ENCODE results near the gene EXD2. TPM values are rescaled to one million over a fixed set of nuclear protein-coding genes. Genes with fewer than 3 reads are reported as not detected.
A peak's percentile ranks its signal among the peaks of the same experiment; 100 is the strongest.

The EXD2 gene
- total and polyA plus RNA-seq, 7 experiments from 2014 or later = 3.7 to 17.2 (median 10.6) TPM

- Mint-ChIP-seq H3K4me3 (peak overlapping the region; percentile 86 to 98 (median 96)), H3K27me3 (peaks cover 0 to 29% (median 0%) of the 10 kb centered on the region in 5 donors), H3K9me3 (peaks cover 0 to 3% (median 0%) of the 10 kb centered on the region in 11 donors), H3K27ac (peak overlapping the region; percentile 71 to 99 (median 93)), H3K4me1 (peaks cover 37 to 47% (median 44%) of the 10 kb centered on the region in 7 donors), H3K36me3 (peaks cover 5 to 14% (median 11%) of the 10 kb centered on the region in 5 donors)
- Histone ChIP-seq H3K27ac (ENCODE audit: low read depth, low read length) (peak overlapping the region; percentile 90), H3K9me3 (ENCODE audit: control insufficient read depth in 2 of 3, low read length in 3 of 3) (no peaks in the 10 kb centered on the region), H3K27me3 (ENCODE audit: control insufficient read depth in 2 of 2, insufficient read depth in 2 of 2, low read length in 2 of 2) (no peaks in the 10 kb centered on the region), H3K4me1 (ENCODE audit: control insufficient read depth in 2 of 2, insufficient read depth in 2 of 2, low read length in 2 of 2) (peaks cover 11 to 18% of the 10 kb centered on the region in 2 donors), H3K36me3 (ENCODE audit: control insufficient read depth in 2 of 3, insufficient read depth in 3 of 3, low read length in 3 of 3) (peaks cover 0 to 18% (median 0%) of the 10 kb centered on the region in 3 experiments), H3K4me3 (ENCODE audit: low read length) (peak overlapping the region; percentile 83)
- peak in 7 of 9 donors; percentile 16 to 75 (median 64) for DNase-seq
- POLR2A ChIA-PET = interaction anchor here (0.6 to 5.2 kb wide), 10 partner anchors 8 to 246 kb away, joined by 3 to 37 read pairs (median 4); partner anchors contain the start of genes ERH, EXD2 and SLC39A9
- CTCF ChIA-PET = interaction anchor here (0.9 to 2.0 kb wide), 3 partner anchors 22 to 47 kb away, joined by 3 to 8 read pairs (median 5); no protein-coding TSS in a partner anchor
- intact Hi-C loops (cut with micrococcal nuclease) = loop anchor here (2.0 to 5.0 kb wide), 7 partner anchors 175 to 1794 kb away; partner anchors contain the start of genes ACTN1 (in 2 of the 2), SRSF5 (in 2 of the 2), ATP6V1D (in 1 of the 2) and MED6 (in 1 of the 2)
- peak; percentile 48 for ATAC-seq
Measured at GRCh38 chr14:69152181-69152901, 39.0 kb upstream of the EXD2 start.

- Histone ChIP-seq H3K36me3 (ENCODE audit: control insufficient read depth in 2 of 3, insufficient read depth in 3 of 3, low read length in 3 of 3) (peaks cover 0 to 18% (median 0%) of the 10 kb centered on the region in 3 experiments), H3K27me3 (ENCODE audit: control insufficient read depth in 2 of 2, insufficient read depth in 2 of 2, low read length in 2 of 2) (no peaks in the 10 kb centered on the region), H3K4me3 (ENCODE audit: low read length) (peak within 1 kb of the TSS; percentile 83), H3K9me3 (ENCODE audit: control insufficient read depth in 2 of 3, low read length in 3 of 3) (no peaks in the 10 kb centered on the region), H3K4me1 (ENCODE audit: control insufficient read depth in 2 of 2, insufficient read depth in 2 of 2, low read length in 2 of 2) (peaks cover 11 to 14% of the 10 kb centered on the region in 2 donors), H3K27ac (ENCODE audit: low read depth, low read length) (peak within 1 kb of the TSS; percentile 90)
- peaks cover 0 to 3% (median 0%) of the 10 kb centered on the region in 11 donors for H3K9me3 Mint-ChIP-seq
- H3K27ac Mint-ChIP-seq = peak within 1 kb of the TSS; percentile 84 to 99 (median 94)
- DNase-seq (peak in 3 of 9 donors; percentile 76 to 96 (median 85)), ATAC-seq (peak; percentile 94)
- H3K36me3 Mint-ChIP-seq = peaks cover 5 to 13% (median 10%) of the 10 kb centered on the region in 5 donors
- intact Hi-C loops (cut with micrococcal nuclease) = loop anchor here (1.0 to 5.0 kb wide), 13 partner anchors 24 to 1794 kb away; partner anchors contain the start of genes ACTN1 (in 2 of the 2), EXD2 (in 2 of the 2), SRSF5 (in 2 of the 2) and ATP6V1D (in 1 of the 2)
- peak within 1 kb of the TSS; percentile 89 to 100 (median 97) for H3K4me3 Mint-ChIP-seq
- ChIA-PET CTCF (interaction anchor here (2.0 kb wide), 1 partner anchor 39 kb away, joined by 5 read pairs; no protein-coding TSS in a partner anchor), POLR2A (interaction anchor here (1.0 to 5.2 kb wide), 8 partner anchors 8 to 245 kb away, joined by 3 to 37 read pairs (median 4); partner anchors contain the start of genes ERH, EXD2 and SLC39A9)
- peaks cover 0 to 34% (median 0%) of the 10 kb centered on the region in 5 donors for H3K27me3 Mint-ChIP-seq
- H3K4me1 Mint-ChIP-seq = peaks cover 32 to 42% (median 39%) of the 10 kb centered on the region in 7 donors
Measured at GRCh38 chr14:69152902-69153151, 38.5 kb upstream of the EXD2 start, which contains the start of gene DCAF5. Gene DCAF5 (minus strand): TSS chr14:69153119. CDS start chr14:69152978, 141 bp downstream.

GRCh38 chr14:69153152-69153872 is 38.0 kb upstream of the EXD2 start:
- H3K4me1 Mint-ChIP-seq = peaks cover 30 to 37% (median 36%) of the 10 kb centered on the region in 7 donors
- DNase-seq = peak in 8 of 9 donors; percentile 19 to 94 (median 90)
- no peak for ATAC-seq
- H3K9me3 Mint-ChIP-seq = peaks cover 0 to 3% (median 0%) of the 10 kb centered on the region in 11 donors
- H3K36me3 Mint-ChIP-seq = peaks cover 5 to 13% (median 9%) of the 10 kb centered on the region in 5 donors
- H3K4me3 Mint-ChIP-seq = peak overlapping the region; percentile 89 to 100 (median 97)
- H3K27me3 Mint-ChIP-seq = peaks cover 0 to 36% (median 0%) of the 10 kb centered on the region in 5 donors
- Histone ChIP-seq H3K4me1 (ENCODE audit: control insufficient read depth in 2 of 2, insufficient read depth in 2 of 2, low read length in 2 of 2) (peaks cover 11 to 12% of the 10 kb centered on the region in 2 donors), H3K27ac (ENCODE audit: low read depth, low read length) (peak overlapping the region; percentile 90), H3K27me3 (ENCODE audit: control insufficient read depth in 2 of 2, insufficient read depth in 2 of 2, low read length in 2 of 2) (no peaks in the 10 kb centered on the region), H3K4me3 (ENCODE audit: low read length) (peak overlapping the region; percentile 83), H3K9me3 (ENCODE audit: control insufficient read depth in 2 of 3, low read length in 3 of 3) (no peaks in the 10 kb centered on the region), H3K36me3 (ENCODE audit: control insufficient read depth in 2 of 3, insufficient read depth in 3 of 3, low read length in 3 of 3) (peaks cover 0 to 18% (median 0%) of the 10 kb centered on the region in 3 experiments)
- ChIA-PET POLR2A (interaction anchor here (0.7 to 5.2 kb wide), 8 partner anchors 8 to 89 kb away, joined by 3 to 37 read pairs (median 3); partner anchors contain the start of gene EXD2), CTCF (interaction anchor here (0.8 to 2.0 kb wide), 3 partner anchors 24 to 43 kb away, joined by 5 to 7 read pairs (median 6); no protein-coding TSS in a partner anchor)
- intact Hi-C loops (cut with micrococcal nuclease) = loop anchor here (1.0 to 5.0 kb wide), 13 partner anchors 24 to 1795 kb away; partner anchors contain the start of genes ACTN1 (in 2 of the 2), EXD2 (in 2 of the 2), SRSF5 (in 2 of the 2) and ATP6V1D (in 1 of the 2)
- peak overlapping the region; percentile 84 to 98 (median 93) for H3K27ac Mint-ChIP-seq

GRCh38 chr14:69153873-69154270 is 37.4 kb upstream of the EXD2 start:
- intact Hi-C loops (cut with micrococcal nuclease) = loop anchor here (1.0 to 5.0 kb wide), 13 partner anchors 25 to 1795 kb away; partner anchors contain the start of genes ACTN1 (in 2 of the 2), EXD2 (in 2 of the 2), SRSF5 (in 2 of the 2) and ATP6V1D (in 1 of the 2)
- H3K36me3 Mint-ChIP-seq = peaks cover 4 to 9% (median 5%) of the 10 kb centered on the region in 5 donors
- Histone ChIP-seq H3K27ac (ENCODE audit: low read depth, low read length) (peak overlapping the region; percentile 90), H3K9me3 (ENCODE audit: control insufficient read depth in 2 of 3, low read length in 3 of 3) (no peaks in the 10 kb centered on the region), H3K4me1 (ENCODE audit: control insufficient read depth in 2 of 2, insufficient read depth in 2 of 2, low read length in 2 of 2) (peaks cover 11 to 12% of the 10 kb centered on the region in 2 donors), H3K27me3 (ENCODE audit: control insufficient read depth in 2 of 2, insufficient read depth in 2 of 2, low read length in 2 of 2) (no peaks in the 10 kb centered on the region), H3K36me3 (ENCODE audit: control insufficient read depth in 2 of 3, insufficient read depth in 3 of 3, low read length in 3 of 3) (peaks cover 0 to 13% (median 0%) of the 10 kb centered on the region in 3 experiments), H3K4me3 (ENCODE audit: low read length) (peak overlapping the region; percentile 83)
- peaks cover 26 to 32% (median 31%) of the 10 kb centered on the region in 7 donors for H3K4me1 Mint-ChIP-seq
- ChIA-PET POLR2A (interaction anchor here (0.7 to 5.2 kb wide), 2 partner anchors 37 to 88 kb away, joined by 3 to 37 read pairs; partner anchors contain the start of gene EXD2), CTCF (interaction anchor here (0.8 to 2.0 kb wide), 3 partner anchors 24 to 42 kb away, joined by 5 to 7 read pairs (median 6); no protein-coding TSS in a partner anchor)
- ATAC-seq (no peak), DNase-seq (peak in 3 of 9 donors; percentile 6 to 26 (median 24))
- H3K27ac Mint-ChIP-seq = peak overlapping the region; percentile 84 to 98 (median 93)
- peaks cover 0 to 3% (median 0%) of the 10 kb centered on the region in 11 donors for H3K9me3 Mint-ChIP-seq
- peak overlapping the region; percentile 89 to 100 (median 96) for H3K4me3 Mint-ChIP-seq
- H3K27me3 Mint-ChIP-seq = peaks cover 0 to 42% (median 0%) of the 10 kb centered on the region in 5 donors

- Mint-ChIP-seq H3K36me3 (peaks cover 0 to 8% (median 5%) of the 10 kb centered on the region in 5 donors), H3K4me1 (peaks cover 17 to 23% (median 22%) of the 10 kb centered on the region in 7 donors), H3K27ac (peak overlapping the region in 4 of 9 donors; percentile 26 to 76 (median 44)), H3K27me3 (peaks cover 0 to 49% (median 0%) of the 10 kb centered on the region in 5 donors), H3K4me3 (peak overlapping the region in 5 of 10 donors; percentile 15 to 58 (median 27)), H3K9me3 (peaks cover 0 to 3% (median 0%) of the 10 kb centered on the region in 11 donors)
- POLR2A ChIA-PET = no interaction called here
- CTCF ChIA-PET = interaction anchor here (1.3 kb wide), 1 partner anchor 25 kb away, joined by 7 read pairs; no protein-coding TSS in a partner anchor
- Histone ChIP-seq H3K36me3 (ENCODE audit: control insufficient read depth in 2 of 3, insufficient read depth in 3 of 3, low read length in 3 of 3) (peaks cover 0 to 11% (median 0%) of the 10 kb centered on the region in 3 experiments), H3K27me3 (ENCODE audit: control insufficient read depth in 2 of 2, insufficient read depth in 2 of 2, low read length in 2 of 2) (peaks cover 0 to 4% of the 10 kb centered on the region in 2 donors), H3K4me1 (ENCODE audit: control insufficient read depth in 2 of 2, insufficient read depth in 2 of 2, low read length in 2 of 2) (peaks cover 11 to 12% of the 10 kb centered on the region in 2 donors), H3K4me3 (ENCODE audit: low read length) (no peak overlapping the region), H3K9me3 (ENCODE audit: control insufficient read depth in 2 of 3, low read length in 3 of 3) (no peaks in the 10 kb centered on the region), H3K27ac (ENCODE audit: low read depth, low read length) (no peak overlapping the region)
- intact Hi-C loops (cut with micrococcal nuclease) = loop anchor here (5.0 kb wide), 2 partner anchors 177 to 613 kb away; partner anchors contain the start of genes ACTN1 (in 2 of the 2) and SRSF5 (in 1 of the 2)
- DNase-seq (peak in 3 of 9 donors; percentile 2 to 8 (median 7)), ATAC-seq (no peak)
Measured at GRCh38 chr14:69154779-69155178, 36.5 kb upstream of the EXD2 start.

Data from naive thymus-derived CD4-positive, alpha-beta T cell (primary cell).